ENCODE data around the gene ANKS6. TPM values are rescaled to one million over a fixed set of nuclear protein-coding genes. Genes with fewer than 3 reads are reported as not detected.

ANKS6 gene
- total RNA-seq, 1 experiment from 2014 or later = 21.1 TPM

- CTCF ChIA-PET = no interaction called here
- no peaks in the 10 kb centered on the region for H3K27me3 ChIP-seq (replicated peaks; ENCODE audit: control insufficient read depth, insufficient read depth, low read length)
- no TSS peak for BruUV-seq (replicated peaks)
- H3K27me3 Mint-ChIP-seq (ENCODE audit: insufficient read depth, unreplicated experiment) = peaks cover 26% of the 10 kb centered on the region
- H3K4me3 ChIP-seq (ENCODE audit: low read depth, low read length) = no peak overlapping the region
- no peak overlapping the region for H3K4me3 Mint-ChIP-seq (ENCODE audit: unreplicated experiment)
- H3K4me1 ChIP-seq = no peaks in the 10 kb centered on the region
- POLR2A ChIA-PET = no interaction called here
- no peak for TF ChIP-seq CTCF (IDR thresholded peaks at IDR 0.05; ENCODE audit: insufficient read depth in 1 of 2, low read depth in 1 of 2, low read length in 1 of 2, severe bottlenecking in 1 of 2, unreplicated experiment in 1 of 2)
- no peaks in the 10 kb centered on the region for H3K9me3 ChIP-seq
- no peak for DNase-seq
- no peaks in the 10 kb centered on the region for H3K36me3 Mint-ChIP-seq (ENCODE audit: insufficient read depth, unreplicated experiment)
- no peaks in the 10 kb centered on the region for H3K4me1 Mint-ChIP-seq (ENCODE audit: low read depth, unreplicated experiment)
- no peaks in the 10 kb centered on the region for H3K9me3 Mint-ChIP-seq (ENCODE audit: unreplicated experiment)
- H3K27ac Mint-ChIP-seq (ENCODE audit: unreplicated experiment) = no peak overlapping the region
- no peaks in the 10 kb centered on the region for H3K36me3 ChIP-seq (ENCODE audit: control insufficient read depth, insufficient read depth, low read length)
- intact Hi-C loops (cut with micrococcal nuclease; ENCODE audit: unreplicated experiment) = no loop called here
Observed at GRCh38 chr9:98714833-98715232, 81.5 kb downstream of the ANKS6 start.

GRCh38 chr9:98712987-98713386 lies 83.4 kb downstream of the ANKS6 start:
- H3K4me3 Mint-ChIP-seq (ENCODE audit: unreplicated experiment) = no peak overlapping the region
- no TSS peak for BruUV-seq (replicated peaks)
- no peak overlapping the region for H3K4me3 ChIP-seq (ENCODE audit: low read depth, low read length)
- H3K36me3 Mint-ChIP-seq (ENCODE audit: insufficient read depth, unreplicated experiment) = no peaks in the 10 kb centered on the region
- H3K4me1 Mint-ChIP-seq (ENCODE audit: low read depth, unreplicated experiment) = no peaks in the 10 kb centered on the region
- CTCF ChIA-PET = no interaction called here
- no peaks in the 10 kb centered on the region for H3K27me3 ChIP-seq (replicated peaks; ENCODE audit: control insufficient read depth, insufficient read depth, low read length)
- intact Hi-C loops (cut with micrococcal nuclease; ENCODE audit: unreplicated experiment) = no loop called here
- POLR2A ChIA-PET = no interaction called here
- H3K4me1 ChIP-seq = no peaks in the 10 kb centered on the region
- DNase-seq = no peak
- no peak for TF ChIP-seq CTCF (IDR thresholded peaks at IDR 0.05; ENCODE audit: insufficient read depth in 1 of 2, low read depth in 1 of 2, low read length in 1 of 2, severe bottlenecking in 1 of 2, unreplicated experiment in 1 of 2)
- peaks cover 26% of the 10 kb centered on the region for H3K27me3 Mint-ChIP-seq (ENCODE audit: insufficient read depth, unreplicated experiment)
- H3K9me3 Mint-ChIP-seq (ENCODE audit: unreplicated experiment) = no peaks in the 10 kb centered on the region
- H3K27ac Mint-ChIP-seq (ENCODE audit: unreplicated experiment) = no peak overlapping the region
- no peaks in the 10 kb centered on the region for H3K9me3 ChIP-seq
- no peaks in the 10 kb centered on the region for H3K36me3 ChIP-seq (ENCODE audit: control insufficient read depth, insufficient read depth, low read length)

- Mint-ChIP-seq H3K27ac (ENCODE audit: unreplicated experiment) (no peak overlapping the region), H3K4me3 (ENCODE audit: unreplicated experiment) (no peak overlapping the region), H3K36me3 (ENCODE audit: insufficient read depth, unreplicated experiment) (no peaks in the 10 kb centered on the region), H3K4me1 (ENCODE audit: low read depth, unreplicated experiment) (no peaks in the 10 kb centered on the region), H3K27me3 (ENCODE audit: insufficient read depth, unreplicated experiment) (peaks cover 14% of the 10 kb centered on the region), H3K9me3 (ENCODE audit: unreplicated experiment) (no peaks in the 10 kb centered on the region)
- H3K4me3 ChIP-seq (ENCODE audit: low read depth, low read length) = no peak overlapping the region
- H3K9me3 ChIP-seq = no peaks in the 10 kb centered on the region
- H3K4me1 ChIP-seq = no peaks in the 10 kb centered on the region
- TF ChIP-seq CTCF (IDR thresholded peaks at IDR 0.05; ENCODE audit: insufficient read depth in 1 of 2, low read depth in 1 of 2, low read length in 1 of 2, severe bottlenecking in 1 of 2, unreplicated experiment in 1 of 2) = no peak
- no peaks in the 10 kb centered on the region for H3K27me3 ChIP-seq (replicated peaks; ENCODE audit: control insufficient read depth, insufficient read depth, low read length)
- CTCF ChIA-PET = no interaction called here
- POLR2A ChIA-PET = no interaction called here
- intact Hi-C loops (cut with micrococcal nuclease; ENCODE audit: unreplicated experiment) = no loop called here
- BruUV-seq (replicated peaks) = no TSS peak
- DNase-seq = peak in 1 of 2 experiments; percentile 45
- H3K36me3 ChIP-seq (ENCODE audit: control insufficient read depth, insufficient read depth, low read length) = no peaks in the 10 kb centered on the region
Observed at GRCh38 chr9:98709968-98710965, 86.1 kb downstream of the ANKS6 start.

All from Caco-2 (cell line).